HG03045 (cell line): Measurements from ENCODE around the gene CACNB1.
"Not testable (repeated sequence)": the region's sequence is repeated elsewhere in the genome, so short reads cannot be mapped to it uniquely, and the experiment has no call there.

Experiments used
- ATAC-seq: cut with Tn5 transposase; IDR thresholded peaks from one replicate; pipeline ENCODE4 v1.9.1; 2021; ENCODE audit warnings: mild to moderate bottlenecking, moderate library complexity; ENCODE audit not compliant: unreplicated experiment

CACNB1 gene

DNA sequence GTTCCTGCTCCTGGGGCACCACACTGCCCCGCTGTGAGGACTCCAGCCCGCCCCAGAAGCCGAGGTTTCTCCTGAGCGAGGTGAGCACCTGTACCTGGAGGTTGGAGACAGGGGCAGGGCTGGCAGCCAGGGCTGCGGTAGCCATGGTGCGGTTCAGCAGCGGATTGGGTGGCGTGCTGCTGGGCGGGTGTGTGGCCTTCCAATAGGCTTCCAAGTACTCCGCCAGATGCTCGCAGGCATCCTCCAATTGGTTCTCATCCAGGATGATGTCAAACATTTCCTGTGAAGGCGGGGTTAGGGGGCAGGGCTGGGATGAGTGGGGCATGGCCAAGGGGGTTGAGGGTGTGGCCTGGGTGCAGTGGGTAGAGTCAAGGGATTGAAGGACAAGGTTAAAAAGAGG is 20.2 kb downstream of the CACNB1 start:
- no peak for ATAC-seq

DNA sequence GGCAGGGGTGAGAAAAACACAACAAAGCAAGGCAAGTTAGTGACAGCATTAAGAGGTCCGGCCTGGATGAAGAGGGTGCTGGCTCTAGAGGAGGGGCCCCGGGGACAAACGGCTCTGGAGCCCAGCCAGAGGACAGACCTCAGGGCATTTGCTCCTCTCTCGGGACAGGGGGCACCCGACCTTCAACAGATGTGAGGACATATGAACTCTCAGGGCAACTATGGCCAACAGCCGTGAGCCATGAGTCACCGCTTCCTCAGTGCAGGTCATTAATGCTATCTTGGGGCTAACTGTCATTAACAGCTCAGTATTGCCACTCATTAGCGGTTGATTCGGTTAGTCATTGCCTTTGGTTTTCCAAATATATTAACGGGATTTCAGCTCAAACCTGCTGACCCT is 21.8 kb downstream of the CACNB1 start:
- no peak for ATAC-seq

DNA sequence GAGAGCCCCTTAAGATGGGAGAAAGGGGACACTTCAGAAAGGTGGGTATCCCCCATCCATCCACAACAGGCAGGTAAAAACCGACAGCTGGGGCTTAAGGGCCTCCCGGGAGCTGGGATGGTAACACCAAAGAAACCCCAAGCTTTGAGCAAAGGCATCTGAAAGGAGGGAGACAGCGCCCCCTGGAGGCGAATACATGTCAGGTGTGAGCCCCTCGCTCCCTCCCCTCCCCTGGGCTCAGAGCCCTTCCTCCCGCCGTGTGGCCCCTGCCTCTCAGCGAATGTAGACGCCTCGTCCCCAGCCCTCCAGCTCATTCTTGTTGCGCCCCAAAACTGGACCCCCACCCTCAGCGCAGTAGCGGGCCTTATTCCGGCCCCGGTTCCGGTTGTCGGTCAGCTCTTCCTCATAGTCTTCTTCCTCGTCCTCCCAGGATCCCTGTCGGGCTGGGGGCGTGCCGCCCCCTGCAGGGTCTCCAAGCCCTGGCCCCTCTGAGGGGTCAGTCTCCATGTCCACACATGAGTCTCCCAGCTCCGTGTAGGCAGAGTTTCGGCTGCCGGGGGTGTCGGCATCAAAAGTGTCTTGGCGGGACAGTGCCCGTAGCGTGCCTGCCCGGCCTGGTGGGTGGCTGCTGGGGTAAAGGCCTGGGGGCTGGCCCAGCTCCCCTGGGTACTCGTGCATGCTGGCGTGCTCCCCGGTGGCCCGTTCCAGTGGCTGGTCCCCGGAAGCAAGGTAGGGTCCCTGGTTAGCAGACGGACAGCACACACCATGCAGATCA is 22.4 kb downstream of the CACNB1 start:
- no peak for ATAC-seq

DNA sequence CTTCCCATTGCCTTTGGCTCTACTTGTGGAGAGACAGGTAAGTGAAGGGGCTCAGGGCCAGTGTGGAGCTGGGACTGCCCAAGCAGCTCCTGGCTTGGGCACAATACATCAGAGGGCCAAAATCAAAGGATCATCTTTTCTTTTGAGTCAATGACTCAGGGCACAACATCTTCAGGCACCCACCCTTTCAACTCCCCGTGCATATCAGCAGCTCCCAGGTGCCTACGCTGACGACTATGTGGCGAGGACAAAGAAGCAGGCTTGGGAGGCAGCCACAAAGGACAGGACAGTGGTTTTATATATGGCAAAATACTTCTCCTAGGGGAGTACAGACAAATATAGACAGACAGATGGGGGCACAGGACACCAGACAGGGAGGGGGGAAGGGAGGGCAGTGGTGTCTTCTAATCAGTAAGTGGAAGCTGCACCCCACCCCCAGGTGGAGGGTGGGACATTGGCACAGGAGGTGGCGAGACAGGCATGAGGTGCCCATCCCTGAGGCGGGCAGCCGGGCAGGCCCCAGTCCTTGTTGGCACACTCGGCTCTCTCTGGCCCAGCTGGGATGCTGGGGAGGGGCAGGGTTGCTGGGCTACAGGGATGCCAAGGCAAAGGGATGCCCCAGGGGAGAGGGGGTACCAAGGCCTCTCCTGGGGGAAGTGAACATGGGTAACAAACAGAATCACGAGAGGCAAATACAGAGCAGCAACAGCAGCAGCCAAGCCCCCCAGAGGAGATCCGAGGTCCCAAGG is 23.8 kb downstream of the CACNB1 start:
- no peak for ATAC-seq

DNA sequence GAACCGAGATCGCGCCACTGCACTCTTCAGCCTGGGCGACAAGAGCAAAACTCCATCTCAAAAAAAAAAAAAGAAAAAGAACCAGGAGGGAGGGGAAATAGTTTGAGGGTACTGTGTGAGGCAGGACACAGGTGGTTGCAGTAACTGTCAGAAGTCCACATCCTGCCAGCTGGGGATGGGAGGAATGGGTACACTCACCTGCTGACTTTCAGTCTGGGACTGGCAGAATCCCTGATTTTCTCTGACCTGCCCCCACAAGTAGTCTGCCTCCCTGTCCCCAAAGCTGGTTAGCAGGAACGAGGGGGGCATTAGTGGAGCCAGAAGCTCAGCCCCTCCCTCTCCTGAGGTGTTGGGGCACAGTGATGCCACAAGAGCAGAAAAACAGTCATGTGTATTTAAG is 24.4 kb downstream of the CACNB1 start:
- no peak for ATAC-seq

DNA sequence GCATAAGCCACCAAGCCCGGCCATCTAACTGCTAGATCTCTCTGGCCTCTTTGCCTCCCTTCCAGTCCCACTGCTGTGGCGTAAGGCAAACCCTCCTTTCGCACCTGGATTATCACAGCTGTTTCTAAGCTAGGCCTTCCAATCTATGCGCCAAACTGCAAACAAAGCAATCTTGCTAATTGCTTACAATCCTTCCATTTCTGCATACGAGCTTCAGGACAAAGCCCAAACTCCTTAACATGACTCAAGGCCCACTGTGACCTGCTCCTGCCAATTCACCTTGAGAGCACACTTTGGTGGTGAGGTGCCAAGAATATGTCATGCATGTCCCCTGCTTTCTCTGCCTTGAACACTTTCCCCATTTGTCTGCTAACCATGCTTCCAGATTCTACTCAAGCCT is 25.5 kb downstream of the CACNB1 start:
- no peak for ATAC-seq

DNA sequence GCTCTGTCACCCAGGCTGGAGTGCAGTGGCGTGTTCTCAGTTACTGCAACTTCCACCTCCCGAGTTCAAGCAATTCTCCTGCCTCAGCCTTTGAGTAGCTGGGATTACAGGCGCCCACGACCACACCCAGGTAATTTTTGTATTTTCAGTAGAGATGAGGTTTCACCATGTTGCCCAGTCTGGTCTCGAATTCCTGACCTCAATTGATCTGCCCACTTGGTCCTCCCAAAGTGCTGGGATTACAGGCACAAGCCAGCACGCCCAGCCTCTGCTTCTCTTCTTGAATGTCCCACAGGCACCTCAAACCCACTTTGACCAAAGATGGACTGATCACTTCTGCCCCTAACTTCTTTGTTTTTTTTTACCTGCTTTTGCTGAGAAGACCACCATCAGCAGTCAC is 26.9 kb downstream of the CACNB1 start:
- no peak for ATAC-seq

DNA sequence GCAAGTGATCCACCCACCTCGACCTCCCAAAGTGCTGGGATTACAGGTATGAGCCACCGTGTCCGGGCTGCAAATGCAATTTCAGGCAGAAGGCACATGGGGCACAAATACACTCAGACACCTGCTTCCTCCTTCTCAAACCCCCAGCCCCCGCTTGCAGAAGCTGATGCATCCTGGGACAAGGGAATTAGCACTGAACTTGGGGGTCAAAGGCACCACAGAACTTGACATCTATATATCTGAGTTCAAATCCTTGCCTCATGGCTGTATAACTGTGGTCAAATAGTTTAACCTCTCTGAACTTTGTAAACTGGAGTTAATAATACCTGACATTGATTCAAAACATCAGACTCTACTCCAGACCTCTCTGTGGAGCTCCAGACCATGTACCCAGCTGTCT is 27.4 kb downstream of the CACNB1 start:
- ATAC-seq = no peak

DNA sequence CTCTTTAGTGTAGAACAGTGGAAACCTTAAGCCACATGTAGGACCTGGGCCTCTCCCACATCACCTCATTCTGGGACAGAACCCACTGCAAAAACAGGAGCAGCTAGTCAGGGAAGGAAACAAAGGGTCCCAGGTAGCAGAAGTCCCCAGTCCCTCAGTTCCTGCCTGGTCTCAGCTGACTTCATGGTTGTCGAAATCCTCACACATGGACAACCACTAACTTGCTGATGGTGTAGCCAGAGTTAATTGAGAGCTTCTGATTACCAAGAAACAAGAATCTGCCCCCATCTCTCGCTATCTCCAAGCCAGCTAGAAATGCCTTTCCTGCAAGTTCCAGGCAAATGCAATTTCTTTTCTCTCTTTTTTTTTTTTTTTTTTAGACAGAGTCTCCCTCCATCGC is 28.0 kb downstream of the CACNB1 start:
- no peak for ATAC-seq

DNA sequence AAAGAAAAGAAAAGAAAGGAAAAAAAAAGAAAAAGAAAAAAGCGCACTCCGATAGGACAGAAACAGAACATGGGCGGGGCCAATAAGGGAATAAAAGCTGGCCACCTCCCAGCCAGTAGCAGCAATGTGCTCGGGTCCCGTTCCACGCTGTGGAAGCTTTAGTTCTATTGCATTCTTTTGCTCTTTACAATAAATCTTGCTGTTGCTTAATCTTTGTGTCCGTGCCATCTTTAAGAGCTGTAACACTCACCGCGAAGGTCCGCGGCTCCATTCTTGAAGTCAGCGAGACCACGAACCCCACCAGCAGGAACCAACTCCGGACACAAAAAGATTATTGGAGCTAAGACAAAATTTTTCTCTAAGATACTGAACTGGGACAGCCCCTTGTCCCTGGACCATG is 28.4 kb downstream of the CACNB1 start:
- no peak for ATAC-seq

DNA sequence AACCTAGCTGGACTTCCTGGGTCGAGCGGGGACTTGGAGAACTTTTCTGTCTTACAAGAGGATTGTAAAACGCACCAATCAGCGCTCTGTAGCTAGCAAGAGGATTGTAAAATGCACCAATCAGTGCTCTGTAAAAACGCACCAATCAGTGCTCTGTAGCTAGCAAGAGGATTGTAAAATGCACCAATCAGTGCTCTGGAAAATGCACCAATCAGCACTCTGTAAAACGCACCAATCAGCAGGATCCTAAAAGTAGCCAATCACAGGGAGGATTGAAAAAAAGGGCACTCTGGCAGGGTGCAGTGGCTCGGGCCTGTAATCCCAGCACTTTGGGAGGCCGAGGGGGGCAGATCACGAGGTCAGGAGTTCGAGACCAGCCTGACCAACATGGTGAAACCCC is 29.0 kb downstream of the CACNB1 start:
- ATAC-seq = not testable (repeated sequence)

DNA sequence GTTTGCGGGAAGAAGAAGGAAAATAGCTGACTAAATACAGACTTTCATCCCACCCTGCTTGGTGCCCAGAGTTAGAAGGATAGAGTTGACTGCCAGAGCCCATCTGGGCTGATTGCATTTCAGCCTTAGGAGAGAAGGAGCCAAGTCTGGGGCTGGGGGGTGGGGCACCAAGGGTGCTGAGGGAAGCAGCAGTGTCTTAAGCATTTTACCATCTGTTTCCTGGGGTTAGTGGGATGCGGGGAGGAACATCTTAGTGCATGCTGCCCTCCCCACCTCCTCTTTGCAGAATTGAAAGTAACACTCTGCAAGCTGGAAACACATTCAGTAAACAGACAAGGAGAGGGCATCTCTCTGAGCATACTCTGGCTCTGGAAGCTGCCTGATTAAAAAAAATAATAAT is 30.0 kb downstream of the CACNB1 start:
- ATAC-seq = no peak

DNA sequence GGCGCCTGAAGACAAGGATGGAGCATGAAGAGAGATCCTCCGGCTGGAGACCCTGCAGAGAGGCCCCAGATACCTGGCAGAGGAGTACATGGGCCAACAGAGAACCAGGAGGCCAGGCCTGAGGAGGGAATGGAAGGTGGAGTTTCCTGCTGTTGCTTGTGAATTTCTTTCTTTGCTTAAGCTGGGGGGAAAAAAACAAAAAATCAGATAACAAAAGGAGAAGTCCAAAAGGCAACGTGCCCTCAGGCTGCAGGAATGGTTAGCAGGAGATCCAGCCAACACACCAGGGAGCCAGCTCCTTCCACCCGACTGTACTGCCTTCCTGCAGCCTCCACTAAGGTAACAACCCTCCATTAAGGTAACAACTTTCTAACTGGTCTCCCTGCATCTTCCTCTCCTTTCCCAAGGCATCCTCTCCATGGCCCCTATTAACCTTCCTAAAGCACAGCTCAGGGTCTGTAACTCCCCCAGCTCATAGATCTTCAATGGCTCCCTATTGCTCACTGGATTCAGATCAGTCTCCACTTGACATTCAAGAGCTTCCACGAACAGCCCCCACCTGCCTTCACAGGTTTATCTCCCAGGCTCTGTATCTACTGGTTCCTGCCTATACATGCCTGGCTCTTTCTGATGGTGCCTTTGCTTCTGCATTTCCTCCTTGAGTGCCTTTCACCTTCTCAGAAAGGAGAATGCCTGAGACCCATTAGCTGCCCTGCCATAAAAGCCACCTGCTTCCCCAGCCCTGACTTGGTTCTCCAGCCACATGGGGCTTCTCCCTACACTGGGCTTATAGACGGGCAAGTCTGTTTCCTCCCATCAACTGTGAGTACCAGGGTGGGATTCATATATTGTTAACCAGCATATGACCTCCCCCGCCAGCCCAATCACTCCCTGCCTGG is 30.8 kb downstream of the CACNB1 start:
- ATAC-seq = no peak

DNA sequence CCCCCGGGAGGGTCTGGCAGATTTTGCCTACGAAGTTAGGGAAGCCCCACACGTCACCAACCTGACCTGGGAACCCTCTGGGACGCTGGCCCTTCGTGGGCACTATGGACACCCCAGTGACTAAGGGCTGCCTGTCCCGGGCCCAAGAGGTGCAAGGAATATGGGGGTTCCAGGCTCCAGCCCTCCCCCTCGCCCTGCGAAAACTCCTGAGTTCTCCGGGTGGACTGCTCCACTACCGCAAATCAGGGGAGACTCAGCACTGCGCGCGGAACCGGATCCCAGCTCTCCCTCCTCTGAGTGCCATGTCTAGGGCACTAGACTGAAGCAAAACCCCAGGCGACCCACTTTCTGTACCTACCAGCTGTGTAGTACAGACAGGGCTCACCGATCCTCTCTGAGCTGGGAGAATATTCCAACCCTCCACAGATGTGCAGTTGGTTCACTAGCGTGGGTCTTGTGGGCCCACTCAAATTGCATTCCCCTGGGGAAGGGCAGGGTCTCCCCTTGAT is 31.6 kb downstream of the CACNB1 start, which contains the start of gene ARL5C:
ARL5C (minus strand) TSS at position 321 of the 509 bp plus-strand sequence. CDS start 401 bp downstream, outside the sequence.
- no peak for ATAC-seq

DNA sequence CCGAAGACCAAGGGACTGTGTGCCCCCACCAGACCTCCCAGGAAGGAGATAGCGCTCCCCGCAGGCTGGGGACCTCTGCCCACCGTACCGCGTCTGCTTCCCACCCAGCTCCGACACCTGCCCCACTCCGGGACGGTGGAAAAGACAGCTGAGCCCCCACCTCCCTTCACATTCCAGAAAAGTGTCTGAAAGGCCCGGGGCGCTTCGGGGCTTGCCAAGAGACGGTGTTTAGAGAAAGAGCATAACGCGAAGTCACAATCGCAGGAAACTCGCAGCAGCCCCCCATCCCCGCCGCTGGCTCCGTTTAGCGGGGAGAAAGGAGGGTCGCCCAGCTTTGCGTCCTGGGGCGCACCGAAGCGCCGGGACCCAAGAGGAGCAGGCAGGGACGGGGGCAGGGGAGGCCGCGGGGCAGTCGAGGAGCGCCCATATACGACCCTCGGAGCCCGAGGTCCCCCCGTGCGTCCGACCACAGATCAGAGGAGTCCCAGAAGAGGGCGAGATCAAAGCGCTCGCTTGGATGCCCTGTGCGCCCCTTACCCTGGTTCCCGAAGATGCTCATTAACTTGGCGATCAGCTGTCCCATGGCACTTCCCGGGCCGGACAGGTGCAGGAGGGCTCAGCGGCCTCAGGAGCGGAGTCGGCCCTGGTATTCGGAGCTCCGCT is 32.2 kb downstream of the CACNB1 start:
- no peak for ATAC-seq

DNA sequence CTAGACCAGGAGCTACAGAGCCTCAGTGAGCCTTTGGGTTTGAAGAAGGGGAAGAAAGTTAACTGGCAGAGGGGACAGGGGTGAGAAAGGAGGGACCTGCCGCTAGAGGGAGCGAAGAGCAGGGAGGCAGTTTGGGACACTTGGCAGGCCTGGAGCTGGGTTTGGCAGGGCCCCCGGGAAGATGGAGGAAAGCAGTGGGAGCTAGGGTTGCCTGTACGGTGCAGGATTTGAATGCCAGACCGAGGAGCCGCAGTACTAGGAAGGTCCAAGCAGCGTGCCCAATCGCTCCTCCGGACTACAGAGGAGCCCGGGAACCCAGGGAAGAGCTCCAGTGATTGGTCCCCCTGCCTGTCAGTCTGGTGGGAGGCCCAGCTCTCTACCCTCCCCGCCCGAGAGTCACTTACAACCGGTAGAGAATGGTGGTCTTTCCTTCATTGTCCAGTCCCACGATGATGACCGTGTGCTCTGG is 32.8 kb downstream of the CACNB1 start:
- peak; percentile 65 for ATAC-seq

DNA sequence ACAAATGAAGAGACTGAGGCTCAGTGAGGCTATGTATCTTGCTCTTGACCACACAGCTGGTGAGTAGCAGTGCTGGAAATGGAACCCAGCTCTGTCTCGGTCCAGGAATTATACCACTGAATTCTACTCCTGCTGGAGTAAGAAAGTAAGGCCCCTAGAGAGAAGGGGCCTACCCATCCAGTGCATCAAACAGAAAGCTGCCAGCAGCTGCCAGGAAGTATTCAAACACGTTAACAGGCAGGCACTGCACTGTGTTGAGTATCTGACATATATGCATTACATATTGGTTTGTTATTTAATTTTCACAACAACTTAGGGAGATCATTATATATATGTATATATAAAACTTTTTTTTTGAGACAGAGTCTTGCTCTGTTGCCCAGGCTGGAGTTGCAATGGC is 35.5 kb downstream of the CACNB1 start:
- ATAC-seq = no peak

DNA sequence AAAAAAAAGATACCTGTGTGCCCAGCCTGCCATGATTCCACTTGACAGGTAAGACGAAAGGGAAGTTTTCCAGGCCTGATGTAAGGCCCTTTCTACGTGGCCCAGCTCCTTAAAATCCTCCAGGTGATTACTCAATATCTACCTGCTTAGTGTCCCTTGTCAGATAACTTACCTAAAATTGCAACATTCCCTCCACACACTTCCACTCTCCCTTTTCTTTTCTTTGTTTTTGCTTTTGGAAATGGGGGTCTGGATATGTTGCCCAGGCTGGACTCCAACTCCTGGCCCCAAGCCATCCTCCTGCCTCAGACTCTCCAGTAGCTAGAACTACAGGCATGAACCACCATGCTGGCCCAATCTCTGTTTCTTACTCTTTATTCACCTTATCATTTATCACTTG is 38.8 kb downstream of the CACNB1 start:
- no peak for ATAC-seq

DNA sequence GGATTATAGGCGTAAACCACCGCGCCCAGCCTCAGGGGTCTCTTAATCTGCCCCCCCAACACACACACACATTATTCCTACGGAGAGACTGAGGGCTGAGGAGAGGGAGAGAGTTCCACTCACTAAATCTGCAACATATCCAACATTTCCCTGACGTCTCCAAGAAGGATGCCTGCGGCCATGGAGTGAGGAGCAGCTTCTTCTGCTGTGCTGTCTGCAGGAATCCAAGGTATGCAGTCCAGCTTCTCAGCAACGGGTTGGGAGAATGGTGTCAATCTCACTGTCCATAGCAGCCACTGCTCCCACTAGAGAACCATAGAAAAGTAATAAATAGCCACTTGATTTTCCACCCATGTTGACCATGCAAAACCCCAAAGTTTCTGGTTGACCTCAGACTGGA is 41.0 kb downstream of the CACNB1 start:
- no peak for ATAC-seq

DNA sequence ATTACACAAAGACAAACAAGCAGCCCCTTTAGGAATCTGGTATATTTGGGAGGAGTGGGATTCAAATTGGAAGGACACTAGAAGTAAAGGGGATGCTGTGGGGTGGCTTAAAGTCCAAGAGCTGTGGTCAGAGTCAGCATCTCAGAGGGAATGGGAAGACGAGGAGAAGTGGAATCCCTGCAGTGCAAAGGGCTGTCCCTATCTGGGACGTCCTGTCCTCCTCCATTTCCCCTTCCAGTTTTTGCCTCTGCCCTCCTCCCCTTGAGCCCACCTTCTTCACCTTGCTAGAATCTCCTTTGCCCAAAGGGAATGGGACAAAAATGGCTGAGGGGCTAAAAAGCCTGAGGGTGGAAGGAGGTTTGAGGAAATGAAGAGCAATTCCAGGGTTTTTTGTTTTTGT is 41.8 kb downstream of the CACNB1 start:
- no peak for ATAC-seq
